Transverse colon (tissue), 4 donors: ENCODE measurements around the gene DHRSX.

Experiments
- EP300 ChIP-seq: sonication (generic); formaldehyde crosslinking; IDR thresholded peaks from one replicate; pipeline ENCODE4 v1.6.1; 2017; ENCODE audit warnings: antibody characterized with exemption, low read depth
- POLR2A ChIP-seq: fragments of 450-650 bp; IDR thresholded peaks from one replicate; pipeline ENCODE4 v1.6.1; 2016; ENCODE audit warnings: antibody characterized with exemption, mild to moderate bottlenecking, moderate library complexity
- POLR2AphosphoS5 ChIP-seq, 3 donors: sonication (generic); formaldehyde crosslinking; IDR thresholded peaks; one replicate each; pipeline ENCODE4 v1.6.1; 2016; ENCODE audit warnings: antibody characterized with exemption in 3 of 3
- TF ChIP-seq, protein P1 (sequence below), 5 experiments: fragments of 200-600 bp in 3 of 5; fragments of 450-650 bp in 2 of 5; sonication (generic) in 3 of 5; IDR thresholded peaks; 1 replicate in 2 of 5; 2 replicates in 3 of 5; pipeline ENCODE4 v1.5.1; 2016 to 2017; ENCODE audit warnings: antibody characterized with exemption in 5 of 5, inconsistent platforms in 3 of 5, mild to moderate bottlenecking in 2 of 5, moderate library complexity in 1 of 5

DNA sequence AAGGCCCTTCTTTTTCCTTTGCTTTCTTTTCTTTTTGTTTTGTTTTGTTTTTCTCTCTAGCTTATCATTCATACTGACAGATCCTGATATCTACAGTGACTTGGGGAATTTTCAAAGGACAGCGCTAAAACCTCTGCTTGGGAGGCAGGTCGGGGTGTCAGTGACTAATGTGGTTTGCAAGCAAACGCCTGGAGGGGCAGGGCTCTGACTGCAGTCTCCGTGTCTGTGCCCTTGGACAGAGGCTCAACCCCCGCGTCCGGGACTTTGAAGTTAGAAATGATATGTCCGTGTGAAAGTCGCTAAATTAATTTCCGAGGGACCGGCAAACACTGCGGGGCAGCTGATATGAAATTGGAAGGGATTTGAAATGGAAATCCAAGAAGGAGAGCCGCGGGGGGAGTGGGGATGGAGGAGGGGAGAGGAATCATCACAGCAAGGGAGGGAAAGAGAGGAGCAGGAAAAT, 312.4 kb downstream of the DHRSX start:
- TF ChIP-seq POLR2AphosphoS5 (IDR thresholded peaks at IDR 0.05) (no peak), POLR2A (no peak), EP300 (no peak)
- TF ChIP-seq, protein P1, sequence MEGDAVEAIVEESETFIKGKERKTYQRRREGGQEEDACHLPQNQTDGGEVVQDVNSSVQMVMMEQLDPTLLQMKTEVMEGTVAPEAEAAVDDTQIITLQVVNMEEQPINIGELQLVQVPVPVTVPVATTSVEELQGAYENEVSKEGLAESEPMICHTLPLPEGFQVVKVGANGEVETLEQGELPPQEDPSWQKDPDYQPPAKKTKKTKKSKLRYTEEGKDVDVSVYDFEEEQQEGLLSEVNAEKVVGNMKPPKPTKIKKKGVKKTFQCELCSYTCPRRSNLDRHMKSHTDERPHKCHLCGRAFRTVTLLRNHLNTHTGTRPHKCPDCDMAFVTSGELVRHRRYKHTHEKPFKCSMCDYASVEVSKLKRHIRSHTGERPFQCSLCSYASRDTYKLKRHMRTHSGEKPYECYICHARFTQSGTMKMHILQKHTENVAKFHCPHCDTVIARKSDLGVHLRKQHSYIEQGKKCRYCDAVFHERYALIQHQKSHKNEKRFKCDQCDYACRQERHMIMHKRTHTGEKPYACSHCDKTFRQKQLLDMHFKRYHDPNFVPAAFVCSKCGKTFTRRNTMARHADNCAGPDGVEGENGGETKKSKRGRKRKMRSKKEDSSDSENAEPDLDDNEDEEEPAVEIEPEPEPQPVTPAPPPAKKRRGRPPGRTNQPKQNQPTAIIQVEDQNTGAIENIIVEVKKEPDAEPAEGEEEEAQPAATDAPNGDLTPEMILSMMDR (IDR thresholded peaks at IDR 0.05), result no peak
